Measurements from ENCODE around the gene PMPCA.

DNA sequence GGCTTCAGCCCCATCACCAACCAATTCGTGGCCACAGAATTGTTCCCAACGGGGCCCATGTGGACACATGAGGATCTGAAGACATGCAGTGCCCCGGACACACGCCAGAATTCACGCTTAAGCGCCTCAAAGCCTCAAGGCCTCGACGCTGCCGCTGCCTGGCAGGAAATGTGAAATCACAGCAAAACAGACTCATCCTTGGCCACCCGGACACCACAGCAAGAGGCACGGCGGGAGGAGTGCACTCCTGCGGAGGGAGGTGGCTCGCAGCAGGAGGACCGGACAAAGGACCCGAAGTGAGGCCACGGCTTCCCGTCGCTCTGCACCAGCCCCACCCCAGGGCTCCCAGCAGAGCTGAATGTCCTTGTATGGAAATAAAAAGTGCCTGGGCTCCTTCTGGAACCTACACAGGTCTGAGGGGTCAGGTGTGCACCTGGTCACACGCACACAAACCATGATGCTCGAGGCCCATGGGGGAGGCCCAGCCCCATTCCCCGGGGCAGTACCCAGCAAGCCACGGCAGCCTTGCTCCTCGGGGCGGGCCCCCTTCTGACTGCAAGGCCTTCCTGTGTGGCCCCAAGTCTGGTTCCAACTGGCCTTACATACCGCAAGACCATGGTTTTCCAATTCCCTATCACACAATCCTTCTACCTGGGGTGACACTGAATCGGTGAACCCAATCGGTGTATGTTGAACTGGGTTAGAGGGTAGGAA lies 62.3 kb downstream of the PMPCA start:
- TF ChIP-seq POLR2A (IDR thresholded peaks at IDR 0.05; ENCODE audit: low read depth) (no peak), POLR2AphosphoS5 (IDR thresholded peaks at IDR 0.05) (no peak)
- TF ChIP-seq, protein P1, sequence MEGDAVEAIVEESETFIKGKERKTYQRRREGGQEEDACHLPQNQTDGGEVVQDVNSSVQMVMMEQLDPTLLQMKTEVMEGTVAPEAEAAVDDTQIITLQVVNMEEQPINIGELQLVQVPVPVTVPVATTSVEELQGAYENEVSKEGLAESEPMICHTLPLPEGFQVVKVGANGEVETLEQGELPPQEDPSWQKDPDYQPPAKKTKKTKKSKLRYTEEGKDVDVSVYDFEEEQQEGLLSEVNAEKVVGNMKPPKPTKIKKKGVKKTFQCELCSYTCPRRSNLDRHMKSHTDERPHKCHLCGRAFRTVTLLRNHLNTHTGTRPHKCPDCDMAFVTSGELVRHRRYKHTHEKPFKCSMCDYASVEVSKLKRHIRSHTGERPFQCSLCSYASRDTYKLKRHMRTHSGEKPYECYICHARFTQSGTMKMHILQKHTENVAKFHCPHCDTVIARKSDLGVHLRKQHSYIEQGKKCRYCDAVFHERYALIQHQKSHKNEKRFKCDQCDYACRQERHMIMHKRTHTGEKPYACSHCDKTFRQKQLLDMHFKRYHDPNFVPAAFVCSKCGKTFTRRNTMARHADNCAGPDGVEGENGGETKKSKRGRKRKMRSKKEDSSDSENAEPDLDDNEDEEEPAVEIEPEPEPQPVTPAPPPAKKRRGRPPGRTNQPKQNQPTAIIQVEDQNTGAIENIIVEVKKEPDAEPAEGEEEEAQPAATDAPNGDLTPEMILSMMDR (IDR thresholded peaks at IDR 0.05), result no peak

Measured in esophagus muscularis mucosa (tissue), 3 donors.